ENCODE measurements around the gene CCDC191. TPM values are rescaled to one million over a fixed set of nuclear protein-coding genes. Genes with fewer than 3 reads are reported as not detected.

Gene CCDC191
- polyA plus RNA-seq, 3 donors: 0.48 to 2.9 (median 1.2) TPM

GRCh38 chr3:114034211-114034610 lies 22.1 kb downstream of the CCDC191 start:
- intact Hi-C loops (cut with micrococcal nuclease): no loop called here
- no peak overlapping the region for H3K4me3 ChIP-seq (replicated peaks in 1 of 3; ENCODE audit: low read depth in 2 of 3, low read length in 3 of 3)
- no peaks in the 10 kb centered on the region for H3K4me1 Mint-ChIP-seq
- no peaks in the 10 kb centered on the region for H3K9me3 ChIP-seq (replicated peaks in 1 of 2; ENCODE audit: control insufficient read depth in 1 of 2, insufficient read depth in 1 of 2, low read length in 2 of 2)
- no peak overlapping the region for H2AFZ ChIP-seq (ENCODE audit: insufficient read depth, low read depth, low read length, poor library complexity, severe bottlenecking)
- no peaks in the 10 kb centered on the region for H3K27me3 Mint-ChIP-seq (ENCODE audit: low read depth in 3 of 3)
- no peak for DNase-seq
- peaks cover 0 to 3% (median 0%) of the 10 kb centered on the region in 7 donors for H3K9me3 Mint-ChIP-seq
- H3K27ac Mint-ChIP-seq: no peak overlapping the region
- no peaks in the 10 kb centered on the region for H4K20me1 ChIP-seq (ENCODE audit: insufficient read depth, low read length)
- TF ChIP-seq CTCF (IDR thresholded peaks at IDR 0.05): no peak
- no peak overlapping the region for H3K4me3 Mint-ChIP-seq
- H3K27ac ChIP-seq (ENCODE audit: low read depth in 1 of 2, low read length in 2 of 2): no peak overlapping the region
- no peaks in the 10 kb centered on the region for H3K4me1 ChIP-seq (ENCODE audit: control insufficient read depth in 1 of 2, insufficient read depth in 2 of 2, low read length in 2 of 2)
- no peaks in the 10 kb centered on the region for H3K36me3 ChIP-seq (replicated peaks in 1 of 2; ENCODE audit: control insufficient read depth in 1 of 2, insufficient read depth in 2 of 2, low read length in 2 of 2)
- H3K27me3 ChIP-seq (ENCODE audit: control insufficient read depth in 2 of 2, insufficient read depth in 2 of 2, low read length in 2 of 2): no peaks in the 10 kb centered on the region
- no peaks in the 10 kb centered on the region for H3K79me2 ChIP-seq (ENCODE audit: insufficient read depth, low read length)
- H3K4me2 ChIP-seq (replicated peaks; ENCODE audit: extremely low read depth, low read length, poor library complexity, severe bottlenecking): no peak overlapping the region
- peaks cover 6 to 11% of the 10 kb centered on the region in 2 donors for H3K36me3 Mint-ChIP-seq
- no peak overlapping the region for H3K9ac ChIP-seq (ENCODE audit: insufficient read depth, low read length, poor library complexity, severe bottlenecking)

- no peaks in the 10 kb centered on the region for H3K4me1 Mint-ChIP-seq
- DNase-seq: no peak
- H3K27ac Mint-ChIP-seq: no peak overlapping the region
Observed at GRCh38 chr3:114033721-114034120, 22.6 kb downstream of the CCDC191 start.

More at GRCh38 chr3:114033721-114034120, 22.6 kb downstream of the CCDC191 start:
- no peaks in the 10 kb centered on the region for H3K36me3 ChIP-seq (replicated peaks in 1 of 2; ENCODE audit: control insufficient read depth in 1 of 2, insufficient read depth in 2 of 2, low read length in 2 of 2)
- no peaks in the 10 kb centered on the region for H3K9me3 ChIP-seq (replicated peaks in 1 of 2; ENCODE audit: control insufficient read depth in 1 of 2, insufficient read depth in 1 of 2, low read length in 2 of 2)
- no peaks in the 10 kb centered on the region for H3K27me3 Mint-ChIP-seq (ENCODE audit: low read depth in 3 of 3)
- TF ChIP-seq CTCF (IDR thresholded peaks at IDR 0.05): no peak
- peaks cover 6 to 9% of the 10 kb centered on the region in 2 donors for H3K36me3 Mint-ChIP-seq
- H3K9me3 Mint-ChIP-seq: peaks cover 0 to 3% (median 0%) of the 10 kb centered on the region in 7 donors
- H3K27me3 ChIP-seq (ENCODE audit: control insufficient read depth in 2 of 2, insufficient read depth in 2 of 2, low read length in 2 of 2): no peaks in the 10 kb centered on the region
- intact Hi-C loops (cut with micrococcal nuclease): no loop called here
- H3K27ac ChIP-seq (ENCODE audit: low read depth in 1 of 2, low read length in 2 of 2): no peak overlapping the region
- H3K4me3 Mint-ChIP-seq: no peak overlapping the region
- no peak overlapping the region for H3K9ac ChIP-seq (ENCODE audit: insufficient read depth, low read length, poor library complexity, severe bottlenecking)
- no CpG with 5 or more reads among the region's 1 CpG for WGBS (ENCODE audit: insufficient coverage)
- no peaks in the 10 kb centered on the region for H3K79me2 ChIP-seq (ENCODE audit: insufficient read depth, low read length)
- no peaks in the 10 kb centered on the region for H4K20me1 ChIP-seq (ENCODE audit: insufficient read depth, low read length)
- no peak overlapping the region for H3K4me2 ChIP-seq (replicated peaks; ENCODE audit: extremely low read depth, low read length, poor library complexity, severe bottlenecking)
- no peaks in the 10 kb centered on the region for H3K4me1 ChIP-seq (ENCODE audit: control insufficient read depth in 1 of 2, insufficient read depth in 2 of 2, low read length in 2 of 2)
- no peak overlapping the region for H3K4me3 ChIP-seq (replicated peaks in 1 of 3; ENCODE audit: low read depth in 2 of 3, low read length in 3 of 3)
- no peak overlapping the region for H2AFZ ChIP-seq (ENCODE audit: insufficient read depth, low read depth, low read length, poor library complexity, severe bottlenecking)
